GM19468 (cell line): ENCODE results near the gene IRAK3.
"Not testable (repeated sequence)": the region's sequence is repeated elsewhere in the genome, so short reads cannot be mapped to it uniquely, and the experiment has no call there.

Source experiments
- ATAC-seq: cut with Tn5 transposase; IDR thresholded peaks from one replicate; pipeline ENCODE4 v1.9.1; 2021; ENCODE audit warnings: mild to moderate bottlenecking, moderate library complexity, moderate number of reproducible peaks; ENCODE audit not compliant: unreplicated experiment; ENCODE audit errors: extremely low read depth

IRAK3 gene

DNA sequence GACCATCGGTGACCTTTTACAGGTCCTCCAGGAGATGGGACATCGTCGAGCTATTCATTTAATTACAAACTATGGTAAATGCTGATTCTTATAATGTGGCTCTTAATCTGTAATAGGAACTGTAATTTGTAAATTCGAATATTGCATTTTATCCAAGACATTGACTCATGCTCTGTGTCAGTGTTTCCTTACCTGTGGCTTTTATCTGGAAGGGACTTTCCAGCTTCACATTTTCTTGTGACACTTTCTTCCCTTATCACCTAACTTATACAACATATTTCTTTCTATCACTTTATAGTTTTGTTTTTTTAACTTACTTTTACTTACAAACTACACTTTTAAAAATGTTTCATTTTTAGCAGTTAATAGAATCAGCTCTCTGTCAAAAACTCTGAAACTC, 14.8 kb downstream of the IRAK3 start:
- no peak for ATAC-seq

DNA sequence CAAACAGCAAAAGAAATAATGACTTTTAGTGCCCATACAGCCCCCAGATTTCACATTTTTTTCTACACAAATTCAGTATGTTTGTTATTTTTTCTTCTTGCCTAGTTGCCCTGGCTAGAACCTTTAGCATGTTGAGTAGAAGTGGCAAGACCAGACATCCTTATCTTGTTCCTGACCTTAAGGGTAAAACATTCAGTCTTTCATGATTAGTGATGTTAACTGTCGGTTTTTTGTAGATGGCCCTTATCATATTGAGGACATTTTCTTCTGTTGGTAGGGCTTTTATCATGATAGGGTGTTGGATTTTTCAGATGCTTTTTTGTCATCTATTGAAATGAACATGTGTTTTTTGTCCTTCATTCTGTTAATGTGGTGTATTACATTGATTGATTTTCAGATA, 17.1 kb downstream of the IRAK3 start:
- ATAC-seq = no peak

DNA sequence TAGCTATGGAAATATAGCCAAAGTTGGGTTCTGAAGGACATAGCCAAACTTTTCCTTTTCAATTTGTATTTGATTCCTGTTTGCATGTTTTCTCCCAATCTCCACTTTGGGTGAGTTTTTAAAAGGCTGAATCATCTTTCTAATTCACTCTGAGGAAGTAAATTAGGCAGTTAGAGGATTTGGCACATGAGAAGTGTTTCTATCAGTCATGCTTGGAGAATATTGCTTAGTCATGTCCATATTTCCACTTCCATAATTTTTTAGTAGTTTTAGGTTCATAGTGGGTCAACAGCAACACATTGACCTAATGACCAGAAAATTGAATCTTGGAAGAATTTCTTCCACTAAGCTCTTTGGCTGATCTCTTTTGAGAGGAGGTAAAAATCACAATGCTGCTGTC, 21.8 kb downstream of the IRAK3 start:
- no peak for ATAC-seq

DNA sequence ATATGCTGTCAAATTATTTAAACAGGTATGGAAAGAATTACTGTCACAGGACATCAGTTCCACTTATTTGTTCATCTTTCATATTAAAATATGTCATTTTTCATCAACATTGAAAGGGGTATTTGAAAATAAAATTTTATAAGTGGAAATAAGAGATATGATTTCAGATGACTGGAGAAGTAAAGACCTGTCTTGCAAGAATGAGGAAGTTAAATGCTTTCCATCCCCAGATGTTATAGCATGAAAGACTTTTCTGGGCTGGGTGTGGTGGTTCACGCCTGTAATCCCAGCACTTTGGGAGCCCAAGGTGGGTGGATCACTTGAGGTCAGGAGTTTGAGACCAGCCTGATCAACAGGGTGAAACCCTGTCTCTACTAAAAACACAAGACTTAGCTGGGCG, 22.6 kb downstream of the IRAK3 start:
- ATAC-seq = not testable (repeated sequence)

DNA sequence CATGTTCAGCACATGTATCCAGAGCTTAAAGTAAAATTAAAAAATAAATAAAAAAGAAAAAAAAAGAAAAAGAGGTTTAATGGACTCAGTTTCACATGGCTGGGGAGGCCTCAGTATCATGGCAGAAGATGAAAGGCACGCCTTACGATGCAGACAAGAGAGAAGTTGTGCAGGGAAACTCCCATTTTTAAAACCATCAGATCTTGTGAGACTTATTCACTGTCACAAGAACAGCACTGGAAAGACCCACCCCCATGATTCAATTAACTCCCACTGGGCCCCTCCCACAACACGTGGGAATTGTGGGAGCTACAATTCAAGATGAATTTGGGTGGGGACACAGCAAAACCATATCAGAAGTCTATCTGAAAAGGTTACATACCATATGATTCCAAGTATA, 24.0 kb downstream of the IRAK3 start:
- not testable (repeated sequence) for ATAC-seq

DNA sequence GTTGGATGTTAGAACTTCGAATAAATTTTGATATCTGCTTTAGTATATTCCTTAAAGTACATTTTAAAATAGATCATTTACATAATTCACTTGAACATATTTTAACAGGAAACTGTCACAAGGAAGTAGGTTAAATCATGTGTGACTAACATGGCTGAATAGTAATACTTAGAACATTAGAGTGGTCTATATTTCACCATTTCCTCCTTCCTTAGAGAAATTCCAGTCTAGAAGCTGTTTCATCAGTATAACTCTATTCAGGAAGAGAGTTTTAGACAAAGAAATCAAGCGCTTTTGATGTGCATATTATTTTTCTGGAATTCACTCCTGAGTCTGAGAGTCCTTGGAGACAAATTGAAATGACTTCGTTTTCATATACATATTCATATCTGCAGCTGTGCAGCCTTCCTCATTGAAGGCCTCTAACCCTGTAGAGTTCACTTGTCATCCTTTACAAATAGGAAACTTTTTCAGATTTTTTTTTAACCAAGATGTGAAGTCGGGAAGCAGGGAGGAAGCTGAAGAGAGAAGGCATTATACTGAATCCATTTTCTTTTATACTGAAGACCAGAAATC, 28.4 kb downstream of the IRAK3 start:
- ATAC-seq = no peak

DNA sequence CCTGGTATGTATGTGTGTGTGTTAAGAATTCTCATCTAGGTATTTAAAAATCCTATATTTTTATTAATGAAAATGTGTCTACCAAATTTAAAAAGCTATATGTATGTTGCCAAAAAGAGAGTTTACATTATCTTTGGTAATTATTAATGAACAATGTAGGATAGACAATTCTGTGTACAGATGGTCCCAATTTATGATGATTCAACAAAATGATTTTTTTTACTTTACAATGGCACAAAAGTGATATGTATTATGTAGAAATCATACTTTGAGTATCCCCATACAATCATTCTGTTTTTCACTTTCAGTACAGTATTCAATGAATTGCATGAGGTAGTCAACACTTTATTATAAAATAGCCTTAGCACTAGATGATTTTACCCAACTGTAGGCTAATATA, 39.4 kb downstream of the IRAK3 start:
- no peak for ATAC-seq

DNA sequence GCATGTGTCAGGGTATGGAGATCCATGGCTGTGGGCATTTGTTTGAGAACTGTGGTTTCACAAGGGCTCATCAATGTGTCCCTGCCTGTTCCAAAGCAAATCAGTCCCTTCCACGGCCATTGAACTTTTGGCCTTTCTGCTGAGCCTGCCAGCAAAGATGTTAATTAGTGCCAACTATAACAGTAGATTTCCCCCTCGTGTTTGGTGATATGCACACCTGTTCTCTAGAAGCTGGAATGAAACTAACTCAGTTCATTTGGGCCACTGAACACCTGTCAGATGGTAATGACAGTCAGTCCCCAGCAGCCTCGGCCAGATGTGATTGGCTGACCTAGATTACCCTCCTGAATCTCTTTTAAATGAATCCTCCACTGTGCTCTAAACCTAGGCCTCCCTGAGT, 43.2 kb downstream of the IRAK3 start:
- peak; percentile 49 for ATAC-seq

DNA sequence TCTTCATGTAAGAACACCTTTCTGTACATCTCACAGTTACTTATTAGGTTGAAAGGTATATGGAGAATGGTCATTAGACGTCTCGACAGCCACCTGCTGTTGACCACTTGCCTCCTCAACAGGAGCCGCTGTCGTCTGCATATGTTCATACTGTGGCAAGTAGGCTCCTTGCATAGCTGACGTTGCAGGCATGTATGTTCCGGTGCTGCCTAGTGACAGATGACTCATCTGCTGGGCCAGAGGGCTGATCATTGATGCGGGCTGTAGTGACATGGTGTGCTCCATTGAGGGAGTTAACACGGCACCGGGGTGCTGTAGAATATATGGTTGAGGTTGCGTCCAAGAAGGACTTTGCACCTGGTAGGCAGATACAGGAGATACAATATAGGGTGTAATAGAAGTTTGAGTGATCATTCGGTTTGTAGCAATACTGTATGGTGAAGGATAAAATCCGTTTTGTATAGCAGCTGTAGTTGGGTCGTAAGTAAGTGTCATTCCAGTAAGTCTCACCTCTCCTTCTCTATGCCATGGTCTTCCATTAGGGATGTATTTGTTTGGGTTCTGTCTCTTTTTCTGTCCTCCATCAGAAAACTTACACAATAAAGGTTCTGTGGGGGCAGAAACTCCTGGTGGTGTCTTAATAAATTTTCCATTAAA, 45.2 kb downstream of the IRAK3 start:
- ATAC-seq = peak; percentile 75

DNA sequence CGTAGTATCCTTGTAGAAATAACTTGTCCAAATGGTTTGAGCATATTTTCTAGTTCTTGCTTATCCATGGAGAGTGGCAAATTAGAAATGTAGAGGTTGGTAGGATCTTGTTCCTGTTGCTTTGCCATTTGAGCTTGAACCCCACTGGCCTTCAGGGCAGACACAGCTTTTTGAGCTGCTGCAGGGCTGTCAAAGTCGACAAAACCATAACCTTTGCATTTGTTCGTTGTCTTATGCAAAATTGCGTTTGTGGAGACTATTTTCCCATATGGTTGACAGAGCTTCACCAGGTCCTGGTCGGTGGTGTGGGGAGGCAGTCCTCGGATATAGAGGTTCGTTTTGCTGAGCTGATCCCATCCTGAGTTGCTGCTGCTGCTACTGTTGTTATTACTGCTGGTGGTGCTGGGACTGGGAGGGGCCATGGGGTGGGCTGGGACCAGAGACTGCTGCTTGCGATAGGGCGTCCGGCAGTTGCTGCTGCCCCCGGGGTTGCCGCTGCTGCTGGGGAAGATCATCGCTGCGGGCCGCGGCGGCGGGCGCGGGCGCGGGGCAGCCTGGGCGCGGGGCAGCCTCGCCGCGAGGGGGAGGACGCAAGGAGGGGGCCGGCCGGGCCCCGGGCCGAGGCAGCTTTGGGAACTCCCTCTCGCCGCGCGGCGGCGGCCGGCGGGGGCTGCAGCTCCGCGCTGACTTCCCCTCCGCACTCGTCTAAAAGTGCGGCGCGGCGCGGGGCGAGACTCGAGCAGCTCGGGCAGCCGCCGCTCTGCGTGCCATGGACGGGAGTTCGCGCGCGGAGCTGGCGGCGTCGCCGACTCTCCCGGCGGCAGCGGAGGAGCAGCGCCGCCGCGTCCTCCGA, 46.0 kb downstream of the IRAK3 start:
- peak; percentile 20 for ATAC-seq

DNA sequence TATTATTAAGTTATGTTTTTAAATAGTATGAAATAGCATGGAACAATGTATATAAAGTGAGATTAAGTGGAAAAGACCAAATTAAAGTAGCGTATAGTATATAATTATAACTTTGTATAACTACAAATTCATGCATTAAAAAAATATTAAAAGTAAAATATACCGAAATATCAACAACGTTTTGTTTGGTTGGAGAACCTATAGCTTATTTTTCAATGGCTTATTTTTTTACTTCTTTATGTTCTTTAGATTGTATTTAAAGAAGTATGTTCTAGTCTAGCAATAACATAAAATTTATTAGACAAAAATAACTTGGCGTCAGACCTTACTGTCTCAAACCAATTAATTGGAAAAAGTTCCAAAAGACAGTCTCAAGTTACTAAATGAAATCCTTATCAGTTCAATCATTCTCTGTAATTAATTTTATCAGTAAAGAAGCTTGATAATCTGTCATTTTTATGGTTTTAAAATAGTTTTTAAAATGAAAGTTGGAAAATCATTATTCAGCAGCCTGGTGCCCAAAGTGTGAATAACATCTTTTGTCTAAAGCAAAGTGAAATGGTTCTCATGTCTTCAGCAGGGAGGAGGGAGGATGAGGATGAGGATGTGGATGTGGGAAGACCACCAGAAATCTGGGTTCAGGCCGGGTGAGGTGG, 46.7 kb downstream of the IRAK3 start:
- ATAC-seq = no peak

DNA sequence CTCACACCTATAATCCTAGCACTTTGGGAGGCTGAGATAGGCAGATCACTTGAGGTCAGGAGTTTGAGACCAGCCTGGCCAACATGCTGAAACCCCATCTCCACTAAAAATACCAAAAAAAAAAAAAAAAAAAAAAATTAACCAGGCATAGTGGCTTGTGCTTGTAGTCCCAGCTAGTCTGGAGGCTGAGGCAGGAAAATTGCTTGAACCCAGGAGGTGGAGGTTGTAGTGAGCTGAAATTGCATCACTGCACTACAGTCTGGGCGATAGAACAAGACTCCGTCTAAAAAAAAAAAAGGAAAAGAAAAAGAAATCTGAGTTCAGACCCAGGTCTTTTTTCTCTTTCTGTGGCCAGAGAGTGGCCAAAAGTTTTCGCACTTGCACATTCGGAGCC, 47.3 kb downstream of the IRAK3 start:
- not testable (repeated sequence) for ATAC-seq

DNA sequence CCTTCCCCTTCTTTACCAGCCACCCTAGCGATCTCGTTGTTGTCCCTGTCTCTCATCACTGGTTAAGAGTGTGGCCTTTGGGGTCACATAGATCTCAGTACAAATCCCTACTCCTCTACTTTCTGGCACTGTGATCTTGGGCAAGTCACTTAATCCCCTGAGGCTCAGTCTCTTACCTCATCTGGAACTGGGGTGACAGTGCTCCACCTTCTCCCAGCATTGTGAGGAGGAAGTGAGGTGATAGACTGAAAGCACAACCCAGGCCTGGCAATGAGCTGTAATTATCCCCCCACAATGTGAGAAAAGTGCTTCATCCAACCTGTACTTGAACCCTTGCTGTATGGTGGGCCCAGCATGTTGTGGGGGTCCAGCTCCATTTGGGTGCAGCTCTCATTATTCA, 48.0 kb downstream of the IRAK3 start:
- no peak for ATAC-seq

DNA sequence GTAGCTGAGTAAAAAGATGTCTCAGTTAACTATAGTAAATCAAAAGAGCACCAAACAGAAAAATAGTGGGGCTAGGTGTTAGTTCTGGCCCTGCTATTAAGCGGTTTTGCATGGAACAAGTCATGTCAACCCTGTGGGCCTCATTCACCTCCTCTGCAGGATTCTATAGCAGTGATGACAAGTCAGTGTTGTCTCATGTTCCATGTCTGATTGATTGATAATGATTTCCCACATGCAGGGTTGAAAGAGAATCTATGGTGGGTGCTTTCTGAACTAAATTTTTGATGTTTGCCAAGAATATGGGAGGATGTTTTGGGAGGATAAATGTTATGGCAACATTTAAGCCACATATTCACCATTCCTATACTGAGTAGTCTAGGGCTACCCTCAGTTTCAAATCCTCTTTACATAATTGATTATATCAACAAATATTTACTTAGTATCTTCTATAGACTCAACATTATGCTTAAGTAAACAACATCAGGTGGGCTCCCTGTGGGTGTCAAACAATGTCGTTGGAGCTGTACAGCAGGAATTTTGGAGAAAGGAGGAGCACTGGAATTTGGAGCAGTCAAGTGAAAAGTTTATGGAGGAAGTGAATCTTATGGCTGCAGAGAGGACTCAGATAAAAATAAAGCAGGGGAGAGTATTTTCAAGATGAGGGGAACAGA, 48.6 kb downstream of the IRAK3 start:
- ATAC-seq = no peak

DNA sequence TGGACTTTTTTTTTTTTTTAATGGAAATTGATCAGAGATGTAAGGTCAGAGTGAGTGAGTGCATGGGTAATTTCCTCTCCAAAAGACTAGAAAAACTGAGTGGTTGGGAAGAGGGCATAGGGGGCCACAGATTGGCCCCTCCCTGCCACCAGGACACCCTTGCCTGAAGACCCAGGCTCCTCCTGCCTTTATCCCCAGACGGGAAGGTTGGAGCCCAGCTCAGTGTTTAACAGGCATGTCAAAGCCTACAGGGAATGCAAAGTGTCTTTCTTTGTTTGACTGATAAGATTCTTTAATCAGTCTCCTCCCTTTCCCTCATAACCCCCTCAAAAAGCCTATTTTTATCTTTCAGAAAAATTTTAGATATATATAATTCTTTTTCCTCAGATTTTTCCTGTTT, 50.3 kb downstream of the IRAK3 start:
- ATAC-seq = no peak

DNA sequence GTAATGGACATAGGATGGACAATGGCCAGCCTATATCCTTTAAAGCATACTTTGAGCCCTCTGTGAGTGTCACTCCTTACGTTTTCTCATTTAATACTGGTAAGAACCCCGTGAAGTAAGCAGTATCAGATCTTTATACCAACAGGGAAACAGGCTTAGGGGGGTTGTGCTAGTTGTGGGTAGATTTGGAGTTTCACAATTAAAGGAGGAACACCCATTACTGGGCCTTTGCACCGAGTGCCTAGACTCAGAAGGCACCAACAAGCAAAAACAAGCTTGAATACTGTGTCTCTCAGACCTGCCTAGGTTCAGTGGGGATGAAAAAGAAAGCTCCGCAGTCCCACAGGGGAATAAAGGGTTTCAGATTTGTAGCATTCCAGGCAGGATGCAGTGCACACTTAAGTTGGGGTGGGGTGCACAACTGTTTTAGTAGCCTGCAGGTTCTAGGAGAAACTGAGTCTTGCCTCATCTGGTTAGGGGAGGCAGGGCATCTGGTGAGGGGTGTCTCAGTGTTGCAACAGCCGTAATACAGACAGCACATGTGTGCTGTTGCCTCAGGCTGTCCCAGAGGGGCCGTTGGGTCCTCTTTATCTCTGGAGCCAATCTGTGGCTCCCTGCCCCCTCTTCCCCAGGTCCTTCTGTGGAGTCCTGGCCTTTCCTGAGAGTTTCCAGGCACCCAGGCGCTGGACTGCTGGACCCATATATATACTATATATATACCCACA, 51.2 kb downstream of the IRAK3 start:
- no peak for ATAC-seq

DNA sequence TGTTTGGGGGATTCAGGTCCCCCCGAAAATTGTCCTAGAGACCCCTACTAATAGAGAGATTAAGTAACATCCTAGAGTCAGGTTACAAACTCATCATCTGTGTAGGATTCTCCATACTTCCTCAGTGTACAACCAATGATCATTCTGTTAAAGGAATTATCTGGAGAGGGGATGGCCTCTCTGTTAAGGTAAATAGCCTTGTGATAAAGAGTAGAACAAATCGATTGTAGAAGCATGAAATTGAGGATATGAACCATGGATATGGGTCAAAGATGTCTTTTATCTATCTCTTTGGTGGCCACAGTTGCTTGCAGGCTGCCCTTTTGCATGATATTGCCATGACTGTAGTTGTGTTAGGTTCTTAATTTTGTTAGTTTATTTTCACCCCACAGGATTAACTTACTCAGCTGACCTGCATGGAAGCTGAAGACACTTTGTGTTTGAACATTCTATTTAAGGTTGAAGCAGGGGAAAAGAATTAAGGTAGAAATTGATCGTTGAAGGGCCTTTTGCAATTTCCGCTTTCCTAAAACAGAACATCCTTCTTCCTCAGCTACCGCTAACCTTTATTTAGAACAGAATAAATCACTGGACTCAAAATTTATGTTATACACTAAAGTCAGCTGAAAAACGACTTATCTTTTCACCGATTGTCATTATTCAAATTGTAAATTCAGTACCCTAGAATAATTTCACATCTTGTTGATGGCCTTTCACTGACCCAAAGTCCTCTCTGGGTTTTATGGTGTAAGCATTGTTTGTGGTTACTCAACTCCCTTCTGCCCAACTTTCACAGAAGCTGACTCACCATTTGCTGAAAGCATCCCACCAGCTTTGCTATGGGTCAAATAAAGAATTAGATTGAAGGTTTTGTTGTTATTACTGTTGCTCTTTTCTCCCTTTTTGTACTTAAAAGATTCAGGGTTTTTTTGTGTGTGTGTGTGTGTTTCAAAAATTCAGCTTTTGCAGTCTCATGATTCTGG, 52.3 kb downstream of the IRAK3 start:
- no peak for ATAC-seq

DNA sequence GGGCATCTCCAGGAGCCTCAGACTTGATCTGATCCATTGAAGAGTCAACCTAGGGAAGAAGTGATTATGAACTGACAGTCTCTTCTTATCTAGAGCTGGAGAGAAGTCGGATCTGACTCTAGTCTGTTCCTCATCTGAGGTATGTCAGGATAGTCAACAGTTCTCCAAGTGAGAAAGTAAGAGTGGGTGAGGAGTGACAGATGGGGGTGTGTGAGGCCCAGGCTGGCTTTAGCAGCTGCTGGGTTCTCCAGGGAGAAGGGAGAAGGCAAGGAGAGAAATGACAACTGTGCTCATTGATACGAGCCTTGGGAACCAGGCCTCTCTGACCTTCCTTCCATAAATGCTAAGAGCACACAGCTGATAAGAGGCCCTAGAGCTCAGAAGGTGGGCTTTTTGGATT, 53.3 kb downstream of the IRAK3 start:
- ATAC-seq = no peak

DNA sequence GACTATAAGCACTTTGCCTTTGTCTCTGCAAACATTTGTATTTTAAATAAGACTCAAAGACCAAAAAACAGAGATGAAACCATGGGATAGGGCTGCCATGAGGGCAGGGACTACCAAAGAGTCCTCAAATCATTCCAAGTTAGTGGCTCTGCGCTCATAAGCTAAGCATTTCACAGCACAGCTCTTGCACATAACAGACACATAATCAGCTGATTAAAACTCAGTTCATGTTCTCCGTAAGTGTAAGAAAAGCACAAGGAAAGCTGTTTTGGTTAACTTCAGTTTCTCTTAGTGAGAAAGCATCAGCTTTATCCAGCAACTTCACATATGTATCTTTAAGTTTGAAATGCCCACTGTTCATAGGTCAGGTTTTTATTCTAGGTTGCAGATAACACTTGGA, 54.9 kb downstream of the IRAK3 start:
- no peak for ATAC-seq
